Smooth muscle cell (in vitro differentiated cells): ENCODE results near the gene FAM180A. TPM values are rescaled to one million over a fixed set of nuclear protein-coding genes. Genes with fewer than 3 reads are reported as not detected.

Experiments
- DNase-seq: peaks from one replicate; lab custom pipeline; 2025; ENCODE audit not compliant: unreplicated experiment; lab: John Stamatoyannopoulos, UW
- H2AFZ ChIP-seq: fragments of 200-600 bp; sonication (generic); 2 replicates; pipeline ENCODE4 v1.6.0; 2016; ENCODE audit warnings: antibody characterized with exemption, low read depth, mild to moderate bottlenecking
- H3F3A ChIP-seq: fragments of 200-600 bp; sonication (generic); 2 replicates; pipeline ENCODE4 v1.6.0; 2017; ENCODE audit warnings: antibody characterized with exemption, low read depth
- H3K27ac ChIP-seq: fragments of 200-600 bp; sonication (generic); 2 replicates; pipeline ENCODE4 v1.5.1; 2016; ENCODE audit warnings: low read depth, mild to moderate bottlenecking
- H3K27me3 ChIP-seq: fragments of 200-600 bp; sonication (generic); 2 replicates; pipeline ENCODE4 v1.6.1; 2016; ENCODE audit warnings: low read depth, mild to moderate bottlenecking
- H3K36me3 ChIP-seq: fragments of 200-600 bp; sonication (generic); 2 replicates; pipeline ENCODE4 v1.5.1; 2016; ENCODE audit warnings: low read depth
- H3K4me1 ChIP-seq: fragments of 200-600 bp; sonication (generic); 2 replicates; pipeline ENCODE4 v1.5.1; 2016; ENCODE audit warnings: low read depth
- H3K4me2 ChIP-seq: fragments of 200-600 bp; sonication (generic); 2 replicates; pipeline ENCODE4 v1.6.0; 2016; ENCODE audit warnings: mild to moderate bottlenecking
- H3K4me3 ChIP-seq: fragments of 200-600 bp; sonication (generic); 2 replicates; pipeline ENCODE4 v1.5.1; 2016; ENCODE audit warnings: mild to moderate bottlenecking
- H3K79me2 ChIP-seq: fragments of 200-600 bp; sonication (generic); 2 replicates; pipeline ENCODE4 v1.6.0; 2016; ENCODE audit warnings: low read depth, mild to moderate bottlenecking
- H3K9ac ChIP-seq: fragments of 200-600 bp; sonication (generic); 2 replicates; pipeline ENCODE4 v1.6.0; 2016; ENCODE audit warnings: low read depth
- H3K9me3 ChIP-seq: fragments of 200-600 bp; sonication (generic); replicated peaks from 2 replicates; pipeline ENCODE4 v1.5.1; 2016; ENCODE audit warnings: low read depth
- H4K20me1 ChIP-seq: fragments of 200-600 bp; sonication (generic); 2 replicates; pipeline ENCODE4 v1.6.0; 2016; ENCODE audit warnings: low read depth
- CTCF ChIP-seq: fragments of 200-600 bp; sonication (generic); IDR thresholded peaks from 2 replicates; pipeline ENCODE4 v1.5.1; 2017; ENCODE audit warnings: borderline replicate concordance, mild to moderate bottlenecking, antibody characterized with exemption; ENCODE audit not compliant: insufficient read depth, poor library complexity, severe bottlenecking
- WGBS: methylation state at CpG from one replicate; pipeline ENCODE4 v1.1.7; 2016; ENCODE audit warnings: low lambda C conversion rate; 5-methylcytosine and 5-hydroxymethylcytosine counted together
- polyA plus RNA-seq: library from polyadenylated mRNA; unstranded; fragments of >200 nt; fragmentation: Nextera tagmentation; extraction: Ambion mirVana; gene quantifications from 2 replicates; pipeline ENCODE4 v1.2.1, GENCODE V29; 2016
- total RNA-seq: library from RNA; depleted of rRNA; stranded (reverse); fragments of >200 nt; gene quantifications from 2 replicates; pipeline ENCODE4 v1.2.3, GENCODE V29; 2014

Gene FAM180A
- total and polyA plus RNA-seq, 2 experiments from 2014 or later, result 0.14 TPM; not detected in 1

- DNase-seq, result no peak
- peak overlapping the region; percentile 89 for H3K27ac ChIP-seq
- H3K4me2 ChIP-seq, result no peak overlapping the region
- peaks cover 31% of the 10 kb centered on the region for H3K4me1 ChIP-seq
- no peak overlapping the region for H2AFZ ChIP-seq
- no peaks in the 10 kb centered on the region for H3K79me2 ChIP-seq
- H3K4me3 ChIP-seq, result no peak overlapping the region
- peaks cover 8% of the 10 kb centered on the region for H3K9me3 ChIP-seq
- no peaks in the 10 kb centered on the region for H3K27me3 ChIP-seq
- peaks cover 9% of the 10 kb centered on the region for H3K36me3 ChIP-seq
- 98% methylated on average over 2 of the region's 2 CpGs for WGBS
- no peak for TF ChIP-seq CTCF
- no peak overlapping the region for H3K9ac ChIP-seq
- peaks cover 4% of the 10 kb centered on the region for H3F3A ChIP-seq
- H4K20me1 ChIP-seq, result no peaks in the 10 kb centered on the region
Observed at GRCh38 chr7:135775230-135775629, 26.6 kb upstream of the FAM180A start.

- Histone ChIP-seq H3K4me3 (no peak overlapping the region), H4K20me1 (no peaks in the 10 kb centered on the region), H3K36me3 (peaks cover 9% of the 10 kb centered on the region), H3K79me2 (no peaks in the 10 kb centered on the region), H3F3A (peaks cover 4% of the 10 kb centered on the region), H3K27ac (peak overlapping the region; percentile 89), H3K4me1 (peaks cover 35% of the 10 kb centered on the region), H3K27me3 (no peaks in the 10 kb centered on the region), H3K9ac (peak overlapping the region; percentile 16), H3K4me2 (peak overlapping the region; percentile 33), H2AFZ (peak overlapping the region; percentile 59), H3K9me3 (peaks cover 8% of the 10 kb centered on the region)
- no peak for TF ChIP-seq CTCF
- WGBS, result 36% methylated on average over 4 of the region's 4 CpGs
- no peak for DNase-seq
Observed at GRCh38 chr7:135774284-135774683, 25.7 kb upstream of the FAM180A start.

- H4K20me1 ChIP-seq, result no peaks in the 10 kb centered on the region
- H2AFZ ChIP-seq, result no peak overlapping the region
- H3K9ac ChIP-seq, result peak overlapping the region; percentile 16
- peaks cover 9% of the 10 kb centered on the region for H3K36me3 ChIP-seq
- peak overlapping the region; percentile 89 for H3K27ac ChIP-seq
- peaks cover 4% of the 10 kb centered on the region for H3F3A ChIP-seq
- peaks cover 8% of the 10 kb centered on the region for H3K9me3 ChIP-seq
- H3K27me3 ChIP-seq, result no peaks in the 10 kb centered on the region
- WGBS, result 76% methylated on average over 5 of the region's 5 CpGs
- no peaks in the 10 kb centered on the region for H3K79me2 ChIP-seq
- no peak for TF ChIP-seq CTCF
- H3K4me2 ChIP-seq, result no peak overlapping the region
- H3K4me3 ChIP-seq, result no peak overlapping the region
- DNase-seq, result no peak
- peaks cover 35% of the 10 kb centered on the region for H3K4me1 ChIP-seq
Observed at GRCh38 chr7:135773464-135773863, 24.9 kb upstream of the FAM180A start.

GRCh38 chr7:135772639-135773222 lies 24.1 kb upstream of the FAM180A start:
- no peak for DNase-seq
- H3K9me3 ChIP-seq, result peaks cover 3% of the 10 kb centered on the region
- peaks cover 4% of the 10 kb centered on the region for H3F3A ChIP-seq
- H3K9ac ChIP-seq, result peak overlapping the region; percentile 48
- no peak overlapping the region for H3K4me3 ChIP-seq
- H3K27me3 ChIP-seq, result no peaks in the 10 kb centered on the region
- no peak overlapping the region for H3K4me2 ChIP-seq
- no peak for TF ChIP-seq CTCF
- WGBS, result 68% methylated on average over 8 of the region's 8 CpGs
- H2AFZ ChIP-seq, result peak overlapping the region; percentile 51
- peak overlapping the region; percentile 89 for H3K27ac ChIP-seq
- no peaks in the 10 kb centered on the region for H3K79me2 ChIP-seq
- peaks cover 4% of the 10 kb centered on the region for H3K36me3 ChIP-seq
- no peaks in the 10 kb centered on the region for H4K20me1 ChIP-seq
- H3K4me1 ChIP-seq, result peaks cover 39% of the 10 kb centered on the region
